IPS-NIHi11 (cell line): ENCODE data around the gene LRRC4C.

Experiments used
- DNase-seq: peaks from one replicate; pipeline ENCODE4 v3.0.0; 2012; ENCODE audit warnings: mixed read lengths, low spot score

The LRRC4C gene

GRCh38 chr11:40445391-40445790 lies 1014.1 kb downstream of the LRRC4C start:
- no peak for DNase-seq

DNA sequence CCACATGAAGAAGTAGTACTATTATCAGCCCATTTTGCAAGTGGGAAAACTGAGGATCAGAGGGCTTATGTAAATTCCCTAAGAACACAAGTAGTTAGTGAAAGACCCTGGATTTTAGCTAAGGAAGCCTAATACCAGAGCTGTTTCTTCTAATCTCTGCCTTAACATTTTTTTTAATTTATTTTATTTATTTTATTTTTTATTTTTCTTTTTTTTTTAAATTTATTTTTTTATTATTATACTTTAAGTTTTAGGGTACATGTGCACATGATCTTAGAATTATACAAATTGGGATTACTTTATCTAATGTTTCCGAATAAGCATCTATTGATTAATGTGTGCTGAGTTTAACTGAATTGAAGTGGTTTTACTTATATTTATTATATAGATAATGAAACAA lies 1015.3 kb downstream of the LRRC4C start:
- no peak for DNase-seq

- no peak for DNase-seq
These were observed 1024.1 kb downstream of the LRRC4C start for GRCh38 chr11:40435344-40435743.

GRCh38 chr11:40434926-40435325 lies 1024.5 kb downstream of the LRRC4C start:
- DNase-seq, result no peak

- DNase-seq, result no peak
These were observed 1027.1 kb downstream of the LRRC4C start for GRCh38 chr11:40432358-40432757.

- no peak for DNase-seq
These were observed 1034.3 kb downstream of the LRRC4C start for GRCh38 chr11:40425168-40425567.

DNA sequence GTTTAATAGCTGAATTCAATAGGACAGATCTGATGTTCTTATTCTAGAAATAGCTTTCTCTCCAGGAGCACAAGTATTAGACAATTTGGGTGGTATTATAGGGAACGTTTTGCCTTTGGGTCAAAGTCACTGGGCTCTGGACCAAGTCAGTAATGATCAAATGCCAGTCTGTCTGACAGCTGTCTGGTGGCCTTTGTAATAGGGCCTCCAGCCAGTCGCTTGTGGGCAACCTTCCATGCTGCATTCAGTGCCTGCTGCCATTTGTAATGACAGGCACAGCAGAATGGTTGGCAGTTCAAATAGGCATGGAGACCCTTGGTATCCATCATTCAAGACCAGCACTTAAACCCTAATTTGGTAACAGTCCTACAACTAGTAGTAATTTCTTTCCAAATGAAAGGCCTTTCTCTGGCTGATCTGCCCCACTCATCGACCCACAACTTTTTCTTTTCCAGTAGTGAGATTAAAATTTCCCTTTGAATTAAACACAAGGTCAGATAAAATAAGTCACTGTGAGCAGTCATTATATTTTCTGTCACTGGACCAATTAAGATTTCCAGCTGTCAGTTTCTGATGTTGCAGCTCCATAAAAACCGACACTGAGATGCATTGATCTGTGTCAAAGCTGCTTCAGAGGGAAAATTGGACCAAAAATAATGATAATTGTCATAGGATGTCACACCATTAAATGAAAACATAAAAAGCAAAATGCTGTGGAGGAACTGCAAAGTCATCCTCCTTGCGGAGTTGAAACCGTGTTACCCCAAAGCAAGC lies 1038.1 kb downstream of the LRRC4C start:
- no peak for DNase-seq

- no peak for DNase-seq
These were observed 1041.8 kb downstream of the LRRC4C start for GRCh38 chr11:40417627-40418026.

DNA sequence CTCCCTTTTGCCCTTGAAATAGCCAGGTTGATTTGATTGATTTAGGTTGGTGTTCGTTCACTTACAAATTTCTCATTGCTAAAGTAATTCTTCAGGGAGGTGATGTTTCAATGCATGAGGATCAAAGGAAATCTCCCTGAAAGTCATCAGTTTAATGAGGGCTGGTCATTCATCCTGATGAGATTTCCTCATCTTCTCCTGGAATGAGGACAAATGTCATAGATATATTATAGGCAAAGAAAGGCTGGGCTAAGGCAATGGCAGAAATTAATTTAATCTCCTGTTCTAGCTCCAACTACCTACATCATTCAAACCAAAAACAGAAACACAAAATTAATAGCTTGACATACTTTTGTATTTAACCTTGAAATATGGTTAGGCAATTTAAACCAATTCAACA lies 1052.1 kb downstream of the LRRC4C start:
- no peak for DNase-seq

DNA sequence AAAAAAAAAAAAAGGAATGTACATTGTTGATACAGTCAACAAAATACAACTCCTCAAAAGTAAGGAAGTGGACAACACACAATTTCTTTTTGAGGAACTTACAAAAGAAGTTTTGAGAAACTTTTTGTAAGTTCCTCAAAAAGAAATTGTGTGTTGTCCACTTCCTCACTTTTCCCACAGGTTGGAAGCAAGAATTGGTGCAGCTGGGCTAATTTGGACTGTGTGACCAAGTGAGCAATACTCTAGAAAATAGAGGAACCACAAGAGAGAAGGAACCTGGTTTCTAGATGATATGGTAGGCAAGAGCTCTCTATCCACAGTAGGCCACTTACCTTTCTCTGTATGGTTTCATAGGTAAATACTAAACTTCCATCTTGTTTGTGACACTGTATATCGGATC lies 1053.8 kb downstream of the LRRC4C start:
- DNase-seq, result no peak

DNA sequence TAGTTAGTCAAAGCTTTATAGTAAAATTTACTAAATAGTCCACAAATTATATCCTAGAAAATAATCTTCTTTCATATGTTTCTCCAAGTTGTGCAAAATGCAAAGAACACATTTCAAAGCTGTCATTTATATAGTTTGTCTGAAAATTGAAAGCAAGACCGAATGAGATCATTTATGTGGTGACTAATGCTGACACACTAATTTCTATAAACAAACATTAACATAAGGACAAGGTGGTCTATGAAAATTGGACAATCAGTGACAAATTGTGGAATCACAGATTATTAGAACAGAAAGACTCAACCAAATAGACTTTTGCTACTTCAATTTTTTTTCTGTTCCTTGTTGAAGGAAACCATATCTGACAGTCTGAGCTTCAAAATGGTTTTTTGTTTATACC lies 1056.1 kb downstream of the LRRC4C start:
- DNase-seq, result no peak

GRCh38 chr11:40401132-40401853 lies 1058.2 kb downstream of the LRRC4C start:
- no peak for DNase-seq

DNA sequence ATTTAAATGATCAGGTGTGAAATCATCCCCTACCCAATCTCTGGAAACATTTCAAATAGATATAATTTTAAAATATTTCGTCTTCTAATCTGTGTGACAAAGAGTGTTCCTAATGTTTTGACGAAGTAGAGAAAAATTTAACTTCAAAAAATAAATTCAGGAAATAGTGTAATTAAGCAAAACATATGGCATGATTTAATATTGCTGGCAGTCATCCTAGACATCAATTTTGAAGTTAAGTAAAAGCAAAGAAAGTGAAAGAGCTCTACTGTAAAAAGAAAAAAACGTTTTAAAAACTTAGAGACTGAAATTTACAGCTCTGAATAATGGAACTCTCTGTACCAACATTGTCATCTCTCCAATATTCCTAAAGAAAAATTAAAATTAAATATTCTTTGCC lies 1062.3 kb downstream of the LRRC4C start:
- DNase-seq, result no peak

DNA sequence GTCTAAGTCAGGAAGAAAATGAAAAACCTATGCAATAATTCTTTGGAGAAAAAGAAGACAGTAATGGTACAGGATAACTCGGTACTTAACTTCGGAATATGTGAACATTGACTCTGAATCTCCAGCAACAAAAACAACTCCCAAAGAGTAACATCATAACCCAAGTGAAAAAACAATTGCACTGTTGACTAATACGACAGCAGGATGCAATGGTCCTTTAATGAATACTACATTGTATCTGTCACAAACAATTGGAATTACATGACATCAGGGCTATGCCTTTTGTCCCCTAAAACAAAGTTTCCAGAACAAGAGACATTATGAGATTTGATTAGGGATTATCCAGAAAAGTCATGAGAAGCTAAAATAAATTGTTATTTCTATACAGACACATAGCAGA lies 1065.9 kb downstream of the LRRC4C start:
- no peak for DNase-seq

GRCh38 chr11:40391679-40392078 lies 1067.8 kb downstream of the LRRC4C start:
- no peak for DNase-seq

DNA sequence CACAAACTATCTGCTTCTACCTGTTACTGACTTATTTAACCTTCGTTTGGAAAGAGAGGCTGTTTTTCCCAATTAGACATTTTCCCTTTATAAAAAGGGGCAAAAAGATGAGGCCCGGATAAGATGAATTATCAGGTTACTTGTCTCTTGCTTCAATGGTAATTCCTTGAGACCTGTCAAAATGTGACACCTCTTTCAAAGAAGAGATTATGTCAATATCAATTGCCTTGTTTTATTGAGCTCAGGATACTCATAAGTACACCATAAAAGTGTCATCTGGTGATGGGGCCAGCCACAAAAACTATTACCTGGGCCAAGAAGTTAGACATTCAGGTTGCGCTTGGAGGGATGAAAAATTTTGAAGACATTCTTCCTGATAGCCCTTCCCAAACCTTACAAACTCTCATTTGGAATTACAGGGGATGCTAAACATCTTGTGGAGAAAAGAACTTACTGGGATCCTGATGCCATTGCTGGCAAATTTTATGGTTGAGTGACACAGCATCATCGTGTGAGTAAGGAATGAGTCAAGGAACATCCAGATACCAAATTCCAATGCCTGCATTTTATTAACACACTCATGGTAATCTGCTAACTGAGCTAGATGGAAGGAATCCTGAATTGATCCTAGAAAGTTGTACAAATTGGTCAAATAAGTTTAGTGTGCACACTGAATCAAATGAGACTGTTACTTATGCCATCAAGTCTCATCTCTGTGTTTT lies 1071.2 kb downstream of the LRRC4C start:
- no peak for DNase-seq

DNA sequence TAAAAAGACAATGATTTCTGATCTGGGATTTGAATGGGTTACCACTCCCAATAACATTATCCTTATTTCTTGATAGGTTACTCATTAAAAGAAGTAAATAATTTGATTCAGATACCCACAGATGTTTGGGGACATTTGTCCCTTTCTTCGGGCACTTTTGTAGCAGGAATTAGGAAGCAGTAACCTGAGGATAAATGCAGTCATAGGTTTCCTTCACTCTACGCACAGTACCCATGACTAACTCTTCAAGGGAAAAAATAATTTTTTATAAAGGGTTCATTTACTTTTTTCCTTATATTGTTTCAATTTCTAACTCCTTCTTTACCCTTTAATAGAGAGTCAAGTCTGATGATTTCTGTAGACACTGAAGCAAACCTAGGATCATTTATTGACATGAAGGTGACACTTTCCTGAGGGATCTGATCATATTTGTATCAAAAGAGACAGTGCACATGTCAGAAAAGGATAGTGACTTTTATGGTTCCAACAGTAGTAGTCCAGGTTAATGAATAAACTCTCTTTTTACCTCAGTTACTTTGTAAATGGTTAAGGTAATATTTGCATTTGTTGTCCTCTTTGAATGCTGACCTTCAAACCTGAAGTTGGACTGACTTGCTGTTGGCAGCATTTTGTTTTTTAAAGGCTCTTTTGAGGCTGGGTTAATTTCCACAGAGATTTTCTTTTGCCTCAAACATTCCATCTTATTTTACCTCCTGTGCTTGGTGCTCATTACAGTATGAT lies 1072.0 kb downstream of the LRRC4C start:
- DNase-seq, result no peak

DNA sequence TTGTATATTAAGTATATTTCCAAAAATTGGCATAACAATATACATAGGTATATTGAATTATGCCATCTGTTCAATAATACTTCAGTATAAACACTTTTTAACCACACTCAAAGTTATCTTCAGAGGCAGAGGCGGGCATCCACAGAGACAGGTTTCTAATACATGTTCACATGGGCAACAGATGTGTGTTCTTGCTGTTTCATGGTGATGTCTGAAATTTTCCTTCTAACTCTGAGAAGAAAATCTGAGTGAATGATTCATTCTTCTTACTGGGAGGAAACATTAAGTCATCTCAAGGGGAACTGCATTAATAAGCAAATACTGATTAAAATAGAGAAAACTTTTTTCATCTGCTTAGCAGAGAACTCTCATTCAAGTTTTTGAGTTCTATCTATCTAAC lies 1074.5 kb downstream of the LRRC4C start:
- DNase-seq, result no peak

GRCh38 chr11:40381481-40381880 lies 1078.0 kb downstream of the LRRC4C start:
- no peak for DNase-seq

GRCh38 chr11:40380835-40381234 lies 1078.6 kb downstream of the LRRC4C start:
- DNase-seq, result no peak

DNA sequence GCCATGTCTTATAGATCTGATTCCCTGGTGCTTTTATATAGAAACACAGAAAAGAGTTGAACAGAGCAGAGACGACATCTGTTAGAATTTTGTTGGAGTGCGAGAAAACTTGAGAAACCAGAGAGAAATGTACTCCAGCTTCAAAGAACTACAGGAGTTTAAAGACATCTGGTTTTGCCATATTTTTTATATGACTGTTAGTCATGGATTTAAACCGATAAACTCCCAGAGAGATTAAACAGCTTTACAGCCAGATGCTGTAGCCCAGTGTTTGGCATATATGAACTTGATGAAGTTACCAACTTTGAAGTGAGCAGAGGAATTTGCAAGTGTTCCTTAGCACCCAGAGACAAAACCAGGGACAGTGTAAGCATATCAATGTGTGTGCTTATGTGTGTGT lies 1083.1 kb downstream of the LRRC4C start:
- no peak for DNase-seq
